ENCODE measurements around the gene PARD3B.

GRCh38 chr2:204863336-204863735 lies 318.1 kb downstream of the PARD3B start:
- TF ChIP-seq, protein P1, sequence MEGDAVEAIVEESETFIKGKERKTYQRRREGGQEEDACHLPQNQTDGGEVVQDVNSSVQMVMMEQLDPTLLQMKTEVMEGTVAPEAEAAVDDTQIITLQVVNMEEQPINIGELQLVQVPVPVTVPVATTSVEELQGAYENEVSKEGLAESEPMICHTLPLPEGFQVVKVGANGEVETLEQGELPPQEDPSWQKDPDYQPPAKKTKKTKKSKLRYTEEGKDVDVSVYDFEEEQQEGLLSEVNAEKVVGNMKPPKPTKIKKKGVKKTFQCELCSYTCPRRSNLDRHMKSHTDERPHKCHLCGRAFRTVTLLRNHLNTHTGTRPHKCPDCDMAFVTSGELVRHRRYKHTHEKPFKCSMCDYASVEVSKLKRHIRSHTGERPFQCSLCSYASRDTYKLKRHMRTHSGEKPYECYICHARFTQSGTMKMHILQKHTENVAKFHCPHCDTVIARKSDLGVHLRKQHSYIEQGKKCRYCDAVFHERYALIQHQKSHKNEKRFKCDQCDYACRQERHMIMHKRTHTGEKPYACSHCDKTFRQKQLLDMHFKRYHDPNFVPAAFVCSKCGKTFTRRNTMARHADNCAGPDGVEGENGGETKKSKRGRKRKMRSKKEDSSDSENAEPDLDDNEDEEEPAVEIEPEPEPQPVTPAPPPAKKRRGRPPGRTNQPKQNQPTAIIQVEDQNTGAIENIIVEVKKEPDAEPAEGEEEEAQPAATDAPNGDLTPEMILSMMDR (IDR thresholded peaks at IDR 0.05; ENCODE audit: borderline replicate concordance, extremely low read depth, low read length, poor library complexity, severe bottlenecking) = no peak
- TF ChIP-seq EZH2 (IDR thresholded peaks at IDR 0.05; ENCODE audit: borderline replicate concordance, low read depth, low read length, severe bottlenecking) = no peak

Measured in DND-41 (cell line).